T-cell (primary cell): ENCODE results near the gene CD3G. TPM values are rescaled to one million over a fixed set of nuclear protein-coding genes. Genes with fewer than 3 reads are reported as not detected.

Experiments used
- ATAC-seq, 4 experiments: fragments of 200-7000 bp in 3 of 4; fragments of 150-1000 bp in 1 of 4; cut with Tn5 transposase; replicated peaks in 1 of 4; 1 replicate in 3 of 4; 2 replicates in 1 of 4; pipeline ENCODE4 v1.10.0; 2021; ENCODE audit warnings: moderate library complexity in 3 of 4, mild to moderate bottlenecking in 2 of 4, moderate number of reproducible peaks in 1 of 4
- CTCF ChIA-PET, 2 donors: fragments of 300-600 bp; sonication (Branson Sonifier 250); formaldehyde crosslinking; loops; one replicate each; lab custom pipeline; 2022; ENCODE audit warnings: antibody characterized with exemption in 2 of 2; lab: Charles Lee
- POLR2A ChIA-PET, 2 donors: fragments of 300-600 bp; sonication (Branson Sonifier 250); formaldehyde crosslinking; loops; one replicate each; lab custom pipeline; 2022; ENCODE audit warnings: antibody characterized with exemption in 2 of 2; lab: Charles Lee
- DNase-seq, 35 experiments: peaks; one replicate each; pipeline versions ENCODE4 v3.0.0 to v3.0.0-alpha.2; 2013 to 2023
- H3K27ac ChIP-seq: one replicate; pipeline ENCODE4 v1.5.1; 2013; ENCODE audit warnings: low read length
- H3K27me3 ChIP-seq, 2 experiments: replicated peaks in 1 of 2; 1 replicate in 1 of 2; 2 replicates in 1 of 2; pipeline versions ENCODE4 v1.6.1 to v1.7.0; 2013; ENCODE audit warnings: low read length in 1 of 2, mixed read lengths in 1 of 2; ENCODE audit not compliant: control insufficient read depth in 2 of 2, insufficient read depth in 2 of 2; ENCODE audit errors: extremely low read depth in 1 of 2
- H3K36me3 ChIP-seq, 2 donors: 1 replicate in 1 of 2; 2 replicates in 1 of 2; pipeline versions ENCODE4 v1.6.1 to v1.7.0; 2013; ENCODE audit warnings: low read length in 1 of 2; ENCODE audit not compliant: control insufficient read depth in 2 of 2, insufficient read depth in 1 of 2; ENCODE audit errors: extremely low read depth in 1 of 2
- H3K4me1 ChIP-seq, 2 experiments: 1 replicate in 1 of 2; 2 replicates in 1 of 2; pipeline versions ENCODE4 v1.6.1 to v1.7.0; 2013; ENCODE audit warnings: low read length in 2 of 2, mixed read lengths in 1 of 2; ENCODE audit not compliant: insufficient read depth in 2 of 2, control insufficient read depth in 1 of 2; ENCODE audit errors: extremely low read depth in 1 of 2
- H3K4me3 ChIP-seq, 2 donors: 1 replicate in 1 of 2; 2 replicates in 1 of 2; pipeline versions ENCODE4 v1.5.1 to v1.7.0; 2013; ENCODE audit warnings: mild to moderate bottlenecking in 2 of 2, low read length in 1 of 2, moderate library complexity in 1 of 2; ENCODE audit not compliant: control insufficient read depth in 1 of 2; ENCODE audit errors: extremely low read depth in 1 of 2
- H3K9me3 ChIP-seq: 2 replicates; pipeline ENCODE4 v1.7.0; 2013
- H3K27ac Mint-ChIP-seq, 2 donors: one replicate each; pipeline ENCODE4 v1.8.0; 2020 to 2021; ENCODE audit warnings: mild to moderate bottlenecking in 2 of 2, mixed read lengths in 2 of 2
- H3K27me3 Mint-ChIP-seq, 2 donors: one replicate each; pipeline ENCODE4 v1.8.0; 2021 to 2022; ENCODE audit warnings: mixed read lengths in 2 of 2
- H3K36me3 Mint-ChIP-seq: one replicate; pipeline ENCODE4 v1.8.0; 2021; ENCODE audit warnings: mixed read lengths
- H3K4me1 Mint-ChIP-seq, 3 donors: one replicate each; pipeline ENCODE4 v1.8.0; 2020 to 2022; ENCODE audit warnings: mixed read lengths in 3 of 3, mild to moderate bottlenecking in 1 of 3
- H3K4me3 Mint-ChIP-seq, 3 donors: one replicate each; pipeline ENCODE4 v1.8.0; 2020 to 2022; ENCODE audit warnings: mild to moderate bottlenecking in 3 of 3, mixed read lengths in 3 of 3, moderate library complexity in 3 of 3
- H3K9me3 Mint-ChIP-seq, 3 donors: one replicate each; pipeline ENCODE4 v1.8.0; 2020 to 2022; ENCODE audit warnings: mixed read lengths in 3 of 3
- WGBS: methylation state at CpG from one replicate; pipeline ENCODE4 v1.1.5; 2013; ENCODE audit warnings: missing lambda C conversion rate; ENCODE audit not compliant: insufficient coverage; 5-methylcytosine and 5-hydroxymethylcytosine counted together
- total RNA-seq, 35 experiments: library from RNA in 6 of 35; stranded (reverse) in 6 of 35; fragments of 120-200 nt in 1 of 35; gene quantifications; one replicate each; pipeline versions ENCODE4 v1.2.1 to v1.2.4 and lab custom pipeline; 2013 to 2026

The CD3G gene
- total RNA-seq, 5 donors from 2014 or later (not counting 1 experiment from before 2014, with no cell fraction given): 170 to 215 (median 189) TPM

- H3K4me3 ChIP-seq: peak overlapping the region; percentile 73 to 88
- Mint-ChIP-seq H3K9me3 (no peaks in the 10 kb centered on the region), H3K36me3 (peaks cover 40% of the 10 kb centered on the region), H3K4me3 (peak overlapping the region; percentile 85 to 91 (median 87)), H3K4me1 (peaks cover 63 to 84% (median 67%) of the 10 kb centered on the region in 3 donors), H3K27me3 (no peaks in the 10 kb centered on the region), H3K27ac (peak overlapping the region; percentile 98 to 100)
- 0% methylated on average over 2 of the region's 3 CpGs for WGBS
- H3K27ac ChIP-seq: peak overlapping the region; percentile 97
- CTCF ChIA-PET: interaction anchor here (0.5 to 1.8 kb wide), 3 partner anchors 9 to 142 kb away, joined by 3 to 10 read pairs (median 7); no protein-coding TSS in a partner anchor
- peaks cover 24 to 68% of the 10 kb centered on the region in 2 experiments for H3K4me1 ChIP-seq
- ATAC-seq (no peak), DNase-seq (no peak)
- H3K9me3 ChIP-seq: no peaks in the 10 kb centered on the region
- H3K27me3 ChIP-seq: no peaks in the 10 kb centered on the region
- POLR2A ChIA-PET: interaction anchor here (0.5 to 0.8 kb wide), 3 partner anchors 14 to 40 kb away, joined by 3 to 8 read pairs (median 4); no protein-coding TSS in a partner anchor
- peaks cover 7 to 39% of the 10 kb centered on the region in 2 donors for H3K36me3 ChIP-seq
These were observed 2.9 kb upstream of the CD3G start for GRCh38 chr11:118341261-118341660.

GRCh38 chr11:118341815-118342489 lies 2.2 kb upstream of the CD3G start:
- ChIA-PET CTCF (interaction anchor here in 1 of 2 donors (0.7 to 1.8 kb wide), 9 partner anchors 9 to 755 kb away, joined by 3 to 7 read pairs (median 4); partner anchors contain the start of gene UBE4A), POLR2A (interaction anchor here (0.6 to 1.1 kb wide), 8 partner anchors 24 to 803 kb away, joined by 3 to 10 read pairs (median 4); partner anchors contain the start of gene MPZL3 (in 1 of the 2))
- H3K9me3 ChIP-seq: no peaks in the 10 kb centered on the region
- WGBS: 2% methylated on average over 5 of the region's 5 CpGs
- H3K36me3 Mint-ChIP-seq: peaks cover 38% of the 10 kb centered on the region
- ATAC-seq (peak in 2 of 4 experiments; percentile 11), DNase-seq (peak in 5 of 35 experiments; percentile 13 to 47 (median 25))
- H3K4me3 ChIP-seq: peak overlapping the region; percentile 73 to 88
- peaks cover 7 to 32% of the 10 kb centered on the region in 2 donors for H3K36me3 ChIP-seq
- H3K4me1 ChIP-seq: peaks cover 30 to 67% of the 10 kb centered on the region in 2 experiments
- no peaks in the 10 kb centered on the region for H3K27me3 ChIP-seq
- H3K4me1 Mint-ChIP-seq: peaks cover 64 to 84% (median 68%) of the 10 kb centered on the region in 3 donors
- H3K27me3 Mint-ChIP-seq: no peaks in the 10 kb centered on the region
- peak overlapping the region; percentile 98 to 100 for H3K27ac Mint-ChIP-seq
- H3K9me3 Mint-ChIP-seq: no peaks in the 10 kb centered on the region
- H3K4me3 Mint-ChIP-seq: peak overlapping the region; percentile 85 to 91 (median 87)
- H3K27ac ChIP-seq: peak overlapping the region; percentile 97

DNA sequence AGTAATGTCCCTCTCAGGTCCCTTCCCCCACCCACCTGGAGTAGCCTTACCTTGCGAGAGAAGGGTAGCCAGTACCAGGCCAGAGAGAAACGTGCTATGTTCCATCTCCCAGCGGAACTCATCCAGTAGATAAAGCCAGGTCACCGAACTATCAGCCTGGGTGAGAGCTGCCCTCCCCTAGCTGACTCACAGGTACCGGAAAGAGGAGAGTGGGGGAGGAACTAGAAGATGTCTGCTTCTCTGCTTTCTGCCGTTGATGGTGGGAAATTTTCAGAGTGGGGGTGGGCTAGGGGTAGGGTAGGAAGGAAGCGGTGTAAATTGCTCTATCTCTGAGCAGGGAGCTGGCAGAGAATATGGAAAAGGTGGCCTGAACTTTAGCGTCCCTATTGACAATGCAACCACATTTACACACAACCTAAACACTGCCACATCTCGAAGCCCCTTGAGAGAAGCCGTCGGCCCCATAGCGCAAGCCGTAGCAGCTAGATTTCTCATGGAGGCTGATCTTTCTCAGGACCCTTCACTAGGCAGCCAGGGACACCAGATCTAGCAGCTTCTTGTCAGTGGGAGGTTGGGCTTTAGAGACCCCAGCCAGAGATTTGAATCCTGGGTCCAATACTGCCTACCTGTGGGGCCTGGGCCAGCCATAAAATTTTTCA lies 1.5 kb upstream of the CD3G start, which contains the start of gene CD3D:
CD3D (minus strand) TSS at position 203 of the 659 bp plus-strand sequence; CDS start at position 105, 98 bp downstream.
- Histone ChIP-seq H3K4me1 (peaks cover 35 to 64% of the 10 kb centered on the region in 2 experiments), H3K27me3 (no peaks in the 10 kb centered on the region), H3K9me3 (no peaks in the 10 kb centered on the region), H3K36me3 (peaks cover 7 to 31% of the 10 kb centered on the region in 2 donors), H3K27ac (peak within 1 kb of the TSS; percentile 97), H3K4me3 (peak within 1 kb of the TSS; percentile 73 to 88)
- CTCF ChIA-PET: interaction anchor here (0.6 to 1.8 kb wide), 13 partner anchors 8 to 754 kb away, joined by 3 to 7 read pairs (median 3); partner anchors contain the start of gene UBE4A (in 1 of the 2)
- DNase-seq (peak in 34 of 35 experiments; percentile 37 to 84 (median 57)), ATAC-seq (peak; percentile 41 to 58 (median 58))
- H3K9me3 Mint-ChIP-seq: no peaks in the 10 kb centered on the region
- H3K4me1 Mint-ChIP-seq: peaks cover 70 to 90% (median 72%) of the 10 kb centered on the region in 3 donors
- no peaks in the 10 kb centered on the region for H3K27me3 Mint-ChIP-seq
- POLR2A ChIA-PET: interaction anchor here (0.5 to 1.1 kb wide), 6 partner anchors 24 to 92 kb away, joined by 3 to 10 read pairs (median 4); partner anchors contain the start of gene MPZL3 (in 1 of the 2)
- peak within 1 kb of the TSS; percentile 85 to 91 (median 87) for H3K4me3 Mint-ChIP-seq
- H3K36me3 Mint-ChIP-seq: peaks cover 39% of the 10 kb centered on the region
- peak within 1 kb of the TSS; percentile 98 to 100 for H3K27ac Mint-ChIP-seq
- 0% methylated on average over 4 of the region's 13 CpGs for WGBS

- H3K9me3 Mint-ChIP-seq: no peaks in the 10 kb centered on the region
- DNase-seq (peak in 2 of 35 experiments; percentile 29 to 55), ATAC-seq (no peak)
- CTCF ChIA-PET: interaction anchor here (0.6 to 1.8 kb wide), 6 partner anchors 7 to 266 kb away, joined by 3 to 7 read pairs (median 4); partner anchors contain the start of gene CD3E (in 1 of the 2)
- peak overlapping the region; percentile 98 to 100 for H3K27ac Mint-ChIP-seq
- H3K4me3 Mint-ChIP-seq: peak overlapping the region; percentile 85 to 91 (median 87)
- Histone ChIP-seq H3K27ac (peak overlapping the region; percentile 97), H3K36me3 (peaks cover 7 to 27% of the 10 kb centered on the region in 2 donors), H3K4me3 (peak overlapping the region; percentile 73 to 88), H3K9me3 (no peaks in the 10 kb centered on the region), H3K4me1 (peaks cover 36 to 64% of the 10 kb centered on the region in 2 experiments), H3K27me3 (no peaks in the 10 kb centered on the region)
- no peaks in the 10 kb centered on the region for H3K27me3 Mint-ChIP-seq
- peaks cover 40% of the 10 kb centered on the region for H3K36me3 Mint-ChIP-seq
- peaks cover 70 to 91% (median 72%) of the 10 kb centered on the region in 3 donors for H3K4me1 Mint-ChIP-seq
- POLR2A ChIA-PET: interaction anchor here (1.0 kb wide), 2 partner anchors 40 to 91 kb away, joined by 3 to 4 read pairs; partner anchors contain the start of gene MPZL3 (in 1 of the 2)
- 6% methylated on average over 8 of the region's 9 CpGs for WGBS
These were observed 896 bp upstream of the CD3G start for GRCh38 chr11:118343248-118343647.

GRCh38 chr11:118349475-118349874 lies 5.3 kb downstream of the CD3G start:
- Histone ChIP-seq H3K27me3 (no peaks in the 10 kb centered on the region), H3K27ac (peak overlapping the region; percentile 7), H3K9me3 (no peaks in the 10 kb centered on the region), H3K4me3 (no peak overlapping the region), H3K36me3 (peaks cover 2 to 64% of the 10 kb centered on the region in 2 donors), H3K4me1 (peaks cover 26% of the 10 kb centered on the region in 2 experiments)
- Mint-ChIP-seq H3K27me3 (no peaks in the 10 kb centered on the region), H3K9me3 (no peaks in the 10 kb centered on the region), H3K4me3 (peak overlapping the region in 1 of 3 donors; percentile 85), H3K27ac (peak overlapping the region; percentile 93 to 100), H3K36me3 (peaks cover 54% of the 10 kb centered on the region), H3K4me1 (peaks cover 63 to 68% (median 63%) of the 10 kb centered on the region in 3 donors)
- ChIA-PET POLR2A (no interaction called here), CTCF (interaction anchor here in 1 of 2 donors (1.0 kb wide), 1 partner anchor 44 kb away, joined by 3 read pairs; no protein-coding TSS in a partner anchor)
- DNase-seq: no peak
- 72% methylated on average over 3 of the region's 6 CpGs for WGBS
- ATAC-seq: no peak
